HUES48 (cell line): ENCODE measurements around the gene ANP32E.
"Not testable (repeated sequence)": the region's sequence is repeated elsewhere in the genome, so short reads cannot be mapped to it uniquely, and the experiment has no call there.

Experiments
- H3K27ac ChIP-seq: one replicate; pipeline ENCODE4 v1.7.0; 2013; ENCODE audit warnings: low read depth, low read length, inconsistent platforms
- H3K27me3 ChIP-seq: 2 replicates; pipeline ENCODE4 v1.6.1; 2013; ENCODE audit warnings: mild to moderate bottlenecking, low read length; ENCODE audit not compliant: control insufficient read depth, insufficient read depth
- H3K36me3 ChIP-seq: 2 replicates; pipeline ENCODE4 v1.6.1; 2013; ENCODE audit warnings: low read length; ENCODE audit not compliant: control insufficient read depth, insufficient read depth
- H3K4me1 ChIP-seq: 2 replicates; pipeline ENCODE4 v1.6.1; 2013; ENCODE audit warnings: mild to moderate bottlenecking, low read length; ENCODE audit not compliant: control insufficient read depth, insufficient read depth
- H3K4me3 ChIP-seq: 2 replicates; pipeline ENCODE4 v1.5.1; 2013; ENCODE audit warnings: mild to moderate bottlenecking, low read depth, low read length
- H3K9ac ChIP-seq: 2 replicates; pipeline ENCODE4 v1.6.1; 2013; ENCODE audit warnings: mild to moderate bottlenecking, low read depth, low read length, moderate library complexity
- H3K9me3 ChIP-seq: 2 replicates; pipeline ENCODE4 v1.6.1; 2013; ENCODE audit warnings: low read length; ENCODE audit not compliant: control insufficient read depth, insufficient read depth

Gene ANP32E

GRCh38 chr1:150186789-150187559 lies 48.9 kb downstream of the ANP32E start:
- no peaks in the 10 kb centered on the region for H3K27me3 ChIP-seq
- H3K9ac ChIP-seq, result no peak overlapping the region
- H3K4me1 ChIP-seq, result no peaks in the 10 kb centered on the region
- no peaks in the 10 kb centered on the region for H3K9me3 ChIP-seq
- no peaks in the 10 kb centered on the region for H3K36me3 ChIP-seq
- no peak overlapping the region for H3K27ac ChIP-seq
- no peak overlapping the region for H3K4me3 ChIP-seq

DNA sequence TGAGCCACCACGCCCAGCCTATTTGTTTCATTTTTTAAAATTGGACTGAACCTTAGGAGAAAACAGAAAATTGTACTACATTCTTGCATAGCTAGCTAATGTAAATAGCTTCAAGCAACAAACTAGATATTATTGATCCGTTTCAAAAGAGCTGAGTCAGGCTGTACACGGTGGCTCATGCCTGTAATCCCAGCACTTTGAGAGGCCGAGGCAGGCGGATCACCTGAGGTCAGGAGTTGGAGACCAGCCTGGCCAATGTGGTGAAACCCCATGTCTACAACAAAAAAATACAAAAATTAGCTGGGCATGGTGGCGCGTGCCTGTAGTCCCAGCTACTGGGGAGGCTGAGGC lies 49.5 kb downstream of the ANP32E start:
- not testable (repeated sequence) for H3K27me3 ChIP-seq, H3K36me3 ChIP-seq, H3K4me3 ChIP-seq, H3K4me1 ChIP-seq, H3K9ac ChIP-seq, H3K27ac ChIP-seq, H3K9me3 ChIP-seq

DNA sequence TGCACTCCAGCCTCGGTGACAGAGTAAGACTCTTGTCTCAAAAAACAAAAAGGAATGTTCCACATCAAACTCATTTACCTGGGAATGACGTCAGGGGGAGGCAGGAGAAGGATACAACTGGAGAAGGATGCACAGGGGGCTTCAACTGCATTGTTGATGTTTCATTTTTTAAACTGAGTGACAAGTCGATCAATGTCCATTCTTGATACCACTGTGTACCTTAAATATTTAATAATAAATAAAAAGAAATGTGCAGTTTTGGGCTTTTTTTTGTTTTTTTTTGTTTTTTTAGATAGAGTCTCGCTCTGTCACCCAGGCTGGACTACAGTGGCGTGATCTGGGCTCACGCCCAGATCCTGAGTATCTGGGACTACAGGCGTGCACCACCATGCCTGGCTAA lies 50.4 kb downstream of the ANP32E start:
- no peaks in the 10 kb centered on the region for H3K4me1 ChIP-seq
- no peaks in the 10 kb centered on the region for H3K9me3 ChIP-seq
- no peaks in the 10 kb centered on the region for H3K36me3 ChIP-seq
- H3K4me3 ChIP-seq, result no peak overlapping the region
- no peak overlapping the region for H3K9ac ChIP-seq
- H3K27ac ChIP-seq, result no peak overlapping the region
- no peaks in the 10 kb centered on the region for H3K27me3 ChIP-seq

- Histone ChIP-seq H3K9ac (no peak overlapping the region), H3K27me3 (no peaks in the 10 kb centered on the region), H3K36me3 (no peaks in the 10 kb centered on the region), H3K9me3 (no peaks in the 10 kb centered on the region), H3K27ac (no peak overlapping the region), H3K4me3 (no peak overlapping the region), H3K4me1 (no peaks in the 10 kb centered on the region)
Observed at GRCh38 chr1:150183061-150183460, 52.9 kb downstream of the ANP32E start.

DNA sequence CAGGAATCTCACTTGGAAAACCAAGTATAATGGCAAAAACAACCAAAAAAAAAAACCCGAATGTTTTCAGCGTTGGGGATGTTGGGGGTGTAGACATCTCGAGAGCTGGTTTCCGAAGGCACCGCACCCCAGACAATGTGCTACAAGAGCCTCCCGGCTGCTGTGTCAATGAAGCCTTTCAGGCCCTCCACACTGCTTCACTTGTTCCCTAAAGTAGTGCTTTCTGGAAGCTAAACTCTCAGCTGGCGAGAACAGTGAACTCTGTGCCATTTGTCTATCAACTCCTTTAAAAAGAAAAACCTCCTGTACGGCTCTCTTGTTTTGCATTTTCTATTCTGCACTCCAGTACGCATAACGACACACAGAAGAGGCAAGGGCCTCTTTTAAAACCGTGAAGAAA lies 53.7 kb downstream of the ANP32E start:
- H3K9ac ChIP-seq, result no peak overlapping the region
- no peaks in the 10 kb centered on the region for H3K9me3 ChIP-seq
- H3K36me3 ChIP-seq, result no peaks in the 10 kb centered on the region
- no peak overlapping the region for H3K4me3 ChIP-seq
- no peak overlapping the region for H3K27ac ChIP-seq
- H3K27me3 ChIP-seq, result no peaks in the 10 kb centered on the region
- H3K4me1 ChIP-seq, result no peaks in the 10 kb centered on the region

GRCh38 chr1:150180474-150180873 lies 55.4 kb downstream of the ANP32E start:
- no peak overlapping the region for H3K27ac ChIP-seq
- no peak overlapping the region for H3K9ac ChIP-seq
- H3K27me3 ChIP-seq, result no peaks in the 10 kb centered on the region
- no peak overlapping the region for H3K4me3 ChIP-seq
- H3K9me3 ChIP-seq, result no peaks in the 10 kb centered on the region
- H3K36me3 ChIP-seq, result no peaks in the 10 kb centered on the region
- H3K4me1 ChIP-seq, result no peaks in the 10 kb centered on the region

- Histone ChIP-seq H3K36me3 (no peaks in the 10 kb centered on the region), H3K4me1 (no peaks in the 10 kb centered on the region), H3K4me3 (no peak overlapping the region), H3K9ac (no peak overlapping the region), H3K27ac (no peak overlapping the region), H3K9me3 (no peaks in the 10 kb centered on the region), H3K27me3 (no peaks in the 10 kb centered on the region)
Observed at GRCh38 chr1:150179867-150180266, 56.0 kb downstream of the ANP32E start.

DNA sequence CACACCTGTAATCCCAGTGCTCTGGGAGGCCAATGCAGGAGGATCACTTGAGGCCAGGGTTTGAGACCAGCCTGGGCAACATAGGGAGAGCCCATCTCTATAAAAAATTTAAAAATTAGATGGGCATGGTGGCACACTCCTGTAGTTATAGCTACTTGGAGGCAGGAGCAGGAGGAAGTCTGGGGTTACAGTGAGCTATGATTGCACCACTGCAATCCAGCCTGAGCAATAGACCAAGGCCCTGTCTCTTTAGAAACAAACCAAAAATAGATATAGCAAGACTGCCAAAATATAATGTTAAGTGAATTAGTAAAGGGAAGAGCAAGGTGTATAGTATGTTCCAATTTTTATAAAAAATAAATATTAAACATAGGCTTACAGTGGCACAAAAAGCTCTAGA lies 57.4 kb downstream of the ANP32E start:
- H3K9ac ChIP-seq, result no peak overlapping the region
- no peaks in the 10 kb centered on the region for H3K4me1 ChIP-seq
- no peak overlapping the region for H3K4me3 ChIP-seq
- H3K27me3 ChIP-seq, result no peaks in the 10 kb centered on the region
- no peak overlapping the region for H3K27ac ChIP-seq
- no peaks in the 10 kb centered on the region for H3K36me3 ChIP-seq
- H3K9me3 ChIP-seq, result no peaks in the 10 kb centered on the region

DNA sequence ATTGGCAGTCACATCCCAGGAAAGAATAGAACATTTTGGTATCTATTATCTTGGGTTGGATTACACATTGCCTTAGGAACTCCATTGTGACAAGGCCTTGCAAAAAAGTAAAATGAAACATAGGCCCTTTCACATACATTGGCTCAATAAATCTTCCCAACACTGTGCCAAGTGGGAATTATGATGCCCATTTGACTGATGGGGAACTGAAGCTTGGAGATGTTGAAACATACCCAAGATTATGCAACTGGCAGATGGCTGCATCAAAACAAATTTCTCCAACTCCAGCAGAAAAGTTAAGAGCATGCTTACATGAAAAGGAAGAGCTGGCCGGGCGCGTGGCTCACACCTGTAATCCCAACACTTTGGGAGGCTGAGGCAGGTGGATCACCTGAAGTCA lies 59.3 kb downstream of the ANP32E start:
- Histone ChIP-seq H3K4me3 (no peak overlapping the region), H3K36me3 (no peaks in the 10 kb centered on the region), H3K27me3 (no peaks in the 10 kb centered on the region), H3K9ac (no peak overlapping the region), H3K4me1 (no peaks in the 10 kb centered on the region), H3K27ac (no peak overlapping the region), H3K9me3 (no peaks in the 10 kb centered on the region)

DNA sequence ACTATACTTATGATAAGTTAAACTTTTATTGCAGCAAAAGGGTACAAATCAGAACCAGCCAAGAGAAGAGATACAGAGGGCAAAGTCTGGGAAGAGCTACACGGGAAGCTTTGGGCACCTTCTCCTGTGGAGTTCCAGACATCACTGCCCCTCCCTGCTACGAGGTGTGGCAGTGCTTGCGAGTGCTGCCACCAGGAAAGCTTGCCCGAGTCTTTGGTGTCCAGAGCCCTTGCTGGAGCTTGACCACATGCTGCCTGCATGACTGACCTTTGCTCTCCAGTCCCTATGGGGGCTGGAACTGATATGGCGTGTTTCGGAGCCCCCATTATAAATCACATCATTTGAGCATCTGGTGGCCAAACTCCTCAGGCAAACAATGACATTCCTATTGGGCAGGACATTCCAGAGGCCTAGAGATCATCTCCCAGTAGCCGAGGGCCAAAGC lies 62.7 kb downstream of the ANP32E start:
- no peak overlapping the region for H3K27ac ChIP-seq

DNA sequence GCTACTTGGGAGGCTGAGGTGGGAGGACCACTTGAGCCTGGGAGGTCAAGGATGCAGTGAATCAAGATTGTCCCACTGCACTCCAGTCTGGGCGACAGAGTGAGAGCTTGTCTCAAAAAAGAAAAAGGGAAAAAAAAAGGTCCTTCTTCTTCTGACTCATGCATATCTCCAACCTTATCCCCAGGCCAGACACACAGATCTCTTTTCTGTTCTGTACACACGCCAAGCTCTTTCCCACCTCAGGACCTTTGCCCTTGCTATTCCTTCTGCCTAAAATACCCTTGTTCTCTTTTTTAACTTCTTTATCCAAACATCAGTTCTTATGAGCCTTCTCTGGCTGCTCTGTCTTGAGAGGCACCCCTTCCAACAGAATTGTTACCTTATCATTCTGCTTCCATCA lies 64.1 kb downstream of the ANP32E start:
- Histone ChIP-seq H3K4me3 (no peak overlapping the region), H3K27ac (no peak overlapping the region), H3K36me3 (no peaks in the 10 kb centered on the region), H3K9ac (no peak overlapping the region), H3K27me3 (no peaks in the 10 kb centered on the region), H3K9me3 (no peaks in the 10 kb centered on the region), H3K4me1 (no peaks in the 10 kb centered on the region)

More for the DNA sequence above, 62.7 kb downstream of the ANP32E start:
- H3K9me3 ChIP-seq, result no peaks in the 10 kb centered on the region
- H3K4me1 ChIP-seq, result no peaks in the 10 kb centered on the region
- H3K27me3 ChIP-seq, result no peaks in the 10 kb centered on the region
- no peak overlapping the region for H3K4me3 ChIP-seq
- no peak overlapping the region for H3K9ac ChIP-seq
- no peaks in the 10 kb centered on the region for H3K36me3 ChIP-seq
